IPS-15b (cell line): Measurements from ENCODE around the gene GREB1L.

Experiments used
- H3K27me3 ChIP-seq: one replicate; pipeline ENCODE4 v1.6.1; 2013; ENCODE audit warnings: low read length; ENCODE audit not compliant: control insufficient read depth, insufficient read depth
- H3K36me3 ChIP-seq: one replicate; pipeline ENCODE4 v1.6.1; 2013; ENCODE audit warnings: low read length; ENCODE audit not compliant: control insufficient read depth, insufficient read depth
- H3K4me1 ChIP-seq: one replicate; pipeline ENCODE4 v1.6.1; 2013; ENCODE audit warnings: mild to moderate bottlenecking, low read length; ENCODE audit not compliant: control insufficient read depth, insufficient read depth
- H3K4me3 ChIP-seq: one replicate; pipeline ENCODE4 v1.5.1; 2013; ENCODE audit warnings: low read depth, low read length
- H3K9ac ChIP-seq: one replicate; pipeline ENCODE4 v1.6.1; 2013; ENCODE audit warnings: low read depth, mild to moderate bottlenecking, low read length
- H3K9me3 ChIP-seq: one replicate; pipeline ENCODE4 v1.6.1; 2013; ENCODE audit warnings: mild to moderate bottlenecking, low read length; ENCODE audit not compliant: control insufficient read depth, insufficient read depth

The GREB1L gene

DNA sequence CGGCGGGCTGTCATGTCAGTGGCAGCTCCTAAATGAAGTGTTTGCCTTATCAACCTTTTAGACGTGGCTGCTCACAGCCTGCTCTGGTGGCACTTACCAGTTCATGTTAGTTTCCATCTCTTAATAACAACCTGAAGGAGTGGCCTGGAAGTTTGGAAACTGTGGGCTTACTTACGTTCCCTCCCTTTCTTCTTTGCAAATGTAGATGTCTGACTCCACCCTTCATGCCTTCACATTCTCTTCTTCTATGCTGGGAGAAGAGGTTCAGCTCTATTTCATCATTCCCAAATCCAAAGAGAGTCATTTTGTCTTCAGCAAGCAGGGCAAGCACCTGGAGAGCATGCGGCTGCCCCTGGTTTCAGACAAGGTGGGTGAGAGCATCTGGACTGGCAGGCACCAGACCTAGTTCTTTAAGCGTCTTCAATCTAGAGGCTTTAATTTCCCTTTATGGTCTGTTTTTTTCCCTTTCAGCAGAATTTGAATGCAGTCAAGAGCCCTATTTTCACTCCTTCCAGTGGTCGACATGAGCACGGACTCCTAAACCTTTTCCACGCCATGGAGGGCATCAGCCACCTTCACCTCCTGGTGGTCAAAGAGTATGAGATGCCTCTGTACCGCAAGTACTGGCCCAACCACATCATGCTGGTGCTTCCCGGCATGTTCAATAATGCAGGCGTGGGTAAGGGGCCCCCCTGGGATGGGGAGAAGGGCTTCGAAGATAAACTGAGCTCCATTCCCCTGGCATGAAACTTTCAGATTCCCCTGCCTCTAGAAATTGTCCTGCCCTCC is 266.1 kb downstream of the GREB1L start:
- Histone ChIP-seq H3K36me3 (no peaks in the 10 kb centered on the region), H3K4me1 (no peaks in the 10 kb centered on the region), H3K9ac (no peak overlapping the region), H3K9me3 (no peaks in the 10 kb centered on the region), H3K4me3 (no peak overlapping the region), H3K27me3 (no peaks in the 10 kb centered on the region)

DNA sequence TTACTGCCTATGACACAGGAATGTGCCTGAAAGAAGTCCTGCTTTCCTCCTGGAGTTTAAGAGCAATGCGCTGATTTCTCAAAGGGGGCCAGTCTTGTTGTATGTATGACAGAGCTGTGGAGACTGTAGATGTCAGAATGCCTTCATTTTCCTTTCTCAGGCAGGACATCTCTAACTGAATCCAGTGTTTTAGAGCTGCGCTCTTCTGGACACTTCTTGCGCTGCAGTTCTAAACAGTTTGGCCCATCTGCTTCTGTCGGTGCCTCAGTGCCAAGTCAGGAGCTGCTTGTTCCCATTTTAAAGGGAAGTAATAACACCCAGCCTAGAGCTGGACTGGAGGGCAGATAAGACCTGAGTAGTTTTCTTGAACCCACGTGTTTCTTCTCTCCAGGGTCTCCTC is 267.0 kb downstream of the GREB1L start:
- Histone ChIP-seq H3K4me1 (no peaks in the 10 kb centered on the region), H3K9me3 (no peaks in the 10 kb centered on the region), H3K4me3 (no peak overlapping the region), H3K27me3 (no peaks in the 10 kb centered on the region), H3K9ac (no peak overlapping the region), H3K36me3 (no peaks in the 10 kb centered on the region)

DNA sequence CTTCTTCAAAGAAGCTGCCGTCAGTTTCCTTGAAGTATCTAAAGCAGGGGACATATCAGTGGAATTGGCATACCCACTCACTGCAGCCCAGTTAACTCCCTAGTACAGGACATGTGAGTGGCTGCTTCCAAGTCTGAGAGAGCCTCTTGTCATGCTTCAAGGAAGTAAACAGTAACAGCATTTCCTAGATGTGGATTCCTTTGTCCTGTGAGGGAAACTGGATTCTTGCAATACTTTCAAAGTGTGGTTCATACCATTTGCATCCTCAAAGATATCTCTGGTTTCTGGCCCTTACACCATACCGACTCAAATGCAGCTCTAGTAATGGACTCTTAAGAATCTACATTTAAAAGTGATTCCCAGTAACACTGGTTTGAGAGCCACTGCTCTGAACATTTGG is 271.3 kb downstream of the GREB1L start:
- H3K4me1 ChIP-seq = no peaks in the 10 kb centered on the region
- no peaks in the 10 kb centered on the region for H3K9me3 ChIP-seq

DNA sequence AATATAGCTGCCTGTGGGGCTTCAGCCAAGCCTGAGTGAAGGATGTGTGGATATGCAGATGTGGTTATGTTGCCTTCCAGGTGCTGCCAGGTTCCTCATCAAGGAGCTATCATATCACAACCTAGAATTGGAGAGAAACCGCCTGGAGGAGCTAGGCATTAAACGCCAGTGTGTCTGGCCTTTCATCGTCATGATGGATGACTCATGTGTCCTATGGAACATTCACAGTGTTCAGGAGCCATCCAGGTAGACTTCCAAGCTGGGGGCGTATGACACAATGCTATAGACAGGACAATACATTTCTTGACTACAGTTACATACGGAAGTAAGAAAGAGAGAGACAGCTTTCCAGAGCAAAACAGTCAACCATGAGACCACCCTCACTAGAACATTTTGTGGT is 271.7 kb downstream of the GREB1L start:
- Histone ChIP-seq H3K36me3 (no peaks in the 10 kb centered on the region), H3K9ac (no peak overlapping the region), H3K27me3 (no peaks in the 10 kb centered on the region), H3K9me3 (no peaks in the 10 kb centered on the region), H3K4me3 (no peak overlapping the region), H3K4me1 (no peaks in the 10 kb centered on the region)

More for the DNA sequence above, 271.3 kb downstream of the GREB1L start:
- Histone ChIP-seq H3K27me3 (no peaks in the 10 kb centered on the region), H3K36me3 (no peaks in the 10 kb centered on the region), H3K4me3 (no peak overlapping the region), H3K9ac (no peak overlapping the region)

DNA sequence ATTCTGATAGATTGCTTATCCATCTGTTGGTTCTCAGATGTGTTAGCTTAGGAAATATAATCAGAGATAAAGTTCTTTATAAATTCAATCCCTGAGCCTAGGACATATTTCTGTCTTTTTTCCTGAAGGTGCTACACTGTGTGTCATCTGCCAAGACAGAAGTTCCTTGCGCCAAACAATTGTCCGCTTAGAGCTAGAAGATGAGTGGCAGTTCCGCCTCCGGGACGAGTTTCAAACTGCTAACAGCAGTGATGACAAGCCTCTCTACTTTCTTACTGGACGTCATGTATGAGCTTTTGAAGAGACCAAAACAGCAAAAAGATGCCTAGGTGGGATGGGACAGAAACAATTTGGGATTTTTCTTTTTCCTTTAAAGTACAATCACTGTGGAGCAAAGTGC is 280.5 kb downstream of the GREB1L start:
- H3K27me3 ChIP-seq = no peaks in the 10 kb centered on the region
- H3K4me3 ChIP-seq = no peak overlapping the region
- H3K36me3 ChIP-seq = peaks cover 6% of the 10 kb centered on the region
- no peak overlapping the region for H3K9ac ChIP-seq
- H3K4me1 ChIP-seq = no peaks in the 10 kb centered on the region
- H3K9me3 ChIP-seq = no peaks in the 10 kb centered on the region

DNA sequence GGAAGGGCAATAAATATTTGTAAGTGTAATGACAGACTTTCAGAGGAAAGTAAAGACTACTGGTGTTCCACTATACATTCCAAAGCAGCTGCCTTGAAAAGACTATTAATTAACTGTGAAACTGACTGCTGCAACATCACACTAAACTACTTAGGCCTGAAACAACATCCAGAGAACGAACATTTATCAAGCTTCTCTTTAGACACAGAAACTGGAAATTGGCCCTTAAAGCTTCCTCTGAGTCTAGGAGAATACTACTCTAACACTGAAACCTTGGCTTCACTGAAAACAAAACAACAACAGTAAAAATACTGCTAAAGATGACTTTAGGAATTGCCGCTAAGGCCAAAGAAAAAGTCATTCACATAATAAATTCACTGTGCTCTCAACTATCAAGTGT is 283.9 kb downstream of the GREB1L start:
- Histone ChIP-seq H3K36me3 (peaks cover 6% of the 10 kb centered on the region), H3K9me3 (no peaks in the 10 kb centered on the region), H3K4me3 (no peak overlapping the region), H3K9ac (no peak overlapping the region), H3K4me1 (no peaks in the 10 kb centered on the region), H3K27me3 (no peaks in the 10 kb centered on the region)

DNA sequence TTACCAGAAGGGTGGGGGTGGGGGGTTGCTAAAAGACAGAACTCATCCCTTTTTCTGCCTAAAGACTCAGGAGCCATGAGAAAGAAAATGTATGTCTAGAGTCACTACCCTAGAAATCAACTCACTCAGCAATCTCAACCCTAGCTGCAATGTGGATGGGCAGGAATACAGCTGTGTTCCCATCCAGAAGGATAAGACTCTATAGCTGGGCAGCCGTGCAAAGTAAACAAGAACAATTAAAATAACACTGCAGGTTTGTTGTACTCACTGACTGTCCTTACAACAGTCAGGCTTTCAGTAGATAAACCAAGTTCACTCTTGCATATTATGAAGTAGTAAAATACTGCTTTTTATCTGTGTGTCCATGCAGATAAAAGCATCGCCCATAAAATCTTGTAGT is 284.4 kb downstream of the GREB1L start:
- H3K36me3 ChIP-seq = peaks cover 6% of the 10 kb centered on the region

DNA sequence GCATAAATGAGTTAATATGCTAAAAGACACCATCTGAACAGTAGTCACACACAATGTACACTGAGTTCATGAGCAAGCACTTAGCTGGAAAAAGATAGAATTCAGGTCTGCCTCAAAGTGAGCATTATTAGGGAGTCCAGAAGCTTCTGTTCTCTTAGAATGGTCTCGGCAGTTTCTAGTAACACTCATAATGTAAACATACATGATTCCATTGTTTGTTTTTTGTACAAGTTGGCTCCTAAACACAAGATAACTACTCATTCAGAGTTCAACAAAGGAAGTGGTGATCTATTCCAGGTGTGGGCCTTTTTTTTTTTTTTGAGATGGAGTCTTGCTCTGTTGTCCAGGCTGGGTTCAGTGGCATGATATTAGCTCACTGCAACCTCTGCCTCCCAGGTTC is 292.3 kb downstream of the GREB1L start:
- Histone ChIP-seq H3K4me3 (no peak overlapping the region), H3K4me1 (no peaks in the 10 kb centered on the region), H3K36me3 (peaks cover 10% of the 10 kb centered on the region)

More for the DNA sequence above, 284.4 kb downstream of the GREB1L start:
- Histone ChIP-seq H3K9ac (no peak overlapping the region), H3K27me3 (no peaks in the 10 kb centered on the region), H3K4me3 (no peak overlapping the region), H3K9me3 (no peaks in the 10 kb centered on the region), H3K4me1 (no peaks in the 10 kb centered on the region)

DNA sequence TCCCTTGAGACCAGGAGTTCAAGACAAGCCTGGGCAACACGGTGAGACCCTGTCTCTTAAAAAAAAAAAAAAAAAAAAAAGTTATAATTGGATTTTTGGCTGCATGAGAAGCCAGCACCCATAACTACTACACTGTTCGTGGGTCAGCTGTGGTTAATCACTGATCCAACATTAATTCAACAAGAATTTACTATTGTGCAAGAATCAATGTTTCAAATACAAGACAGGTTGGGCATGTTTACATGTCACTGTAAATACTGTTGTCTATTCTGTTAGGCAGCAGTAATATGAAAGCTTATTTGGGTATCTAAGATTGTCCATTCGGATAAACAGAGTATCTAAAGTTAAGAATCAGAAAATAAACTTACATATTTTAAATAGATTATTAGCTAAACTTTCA is 296.2 kb downstream of the GREB1L start:
- Histone ChIP-seq H3K36me3 (peaks cover 10% of the 10 kb centered on the region), H3K4me1 (no peaks in the 10 kb centered on the region), H3K9ac (no peak overlapping the region), H3K9me3 (no peaks in the 10 kb centered on the region), H3K4me3 (no peak overlapping the region), H3K27me3 (no peaks in the 10 kb centered on the region)

More for the DNA sequence above, 292.3 kb downstream of the GREB1L start:
- no peaks in the 10 kb centered on the region for H3K9me3 ChIP-seq
- H3K27me3 ChIP-seq = no peaks in the 10 kb centered on the region
- no peak overlapping the region for H3K9ac ChIP-seq

DNA sequence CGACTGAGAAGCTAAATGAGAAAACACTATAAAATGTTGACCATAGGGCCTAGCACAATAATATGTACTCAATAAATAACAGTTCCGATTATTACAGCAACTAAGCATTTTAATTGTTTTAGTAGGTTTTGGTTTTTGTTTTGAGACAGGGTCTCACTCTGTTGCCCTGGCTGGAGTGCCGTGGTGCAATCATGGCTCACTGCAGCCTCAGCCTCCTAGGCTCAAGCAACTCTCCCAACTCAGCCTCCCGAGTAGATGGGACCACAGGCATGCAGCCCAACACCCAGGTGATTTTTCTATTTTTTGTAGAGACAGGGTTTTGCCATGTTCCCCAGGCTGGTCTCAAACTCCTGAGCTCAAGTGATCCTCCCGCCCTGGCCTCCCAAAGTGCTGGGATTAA is 304.4 kb downstream of the GREB1L start:
- Histone ChIP-seq H3K9me3 (no peaks in the 10 kb centered on the region), H3K9ac (no peak overlapping the region), H3K36me3 (no peaks in the 10 kb centered on the region), H3K27me3 (no peaks in the 10 kb centered on the region), H3K4me3 (no peak overlapping the region), H3K4me1 (no peaks in the 10 kb centered on the region)

DNA sequence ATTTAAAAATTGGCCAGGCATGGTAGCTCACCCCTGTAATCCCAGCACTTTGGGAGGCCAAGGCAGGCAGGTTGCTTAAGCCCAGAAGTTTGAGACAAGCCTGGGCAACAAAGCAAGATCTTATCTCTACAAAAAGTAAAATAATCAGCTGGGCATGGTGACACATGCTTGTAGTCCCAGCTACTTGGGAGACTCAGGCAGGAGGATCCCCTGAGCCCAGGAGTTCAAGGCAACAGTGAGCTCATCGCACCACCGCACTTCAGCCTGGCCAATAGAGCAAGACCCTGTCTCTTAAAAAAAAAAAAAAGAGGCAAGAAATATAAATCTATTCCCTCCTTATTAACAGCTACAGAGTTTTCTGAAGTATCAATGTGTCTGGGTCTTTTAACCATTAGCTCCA is 306.6 kb downstream of the GREB1L start:
- Histone ChIP-seq H3K36me3 (no peaks in the 10 kb centered on the region), H3K27me3 (no peaks in the 10 kb centered on the region), H3K4me3 (no peak overlapping the region), H3K4me1 (no peaks in the 10 kb centered on the region), H3K9ac (no peak overlapping the region), H3K9me3 (no peaks in the 10 kb centered on the region)

DNA sequence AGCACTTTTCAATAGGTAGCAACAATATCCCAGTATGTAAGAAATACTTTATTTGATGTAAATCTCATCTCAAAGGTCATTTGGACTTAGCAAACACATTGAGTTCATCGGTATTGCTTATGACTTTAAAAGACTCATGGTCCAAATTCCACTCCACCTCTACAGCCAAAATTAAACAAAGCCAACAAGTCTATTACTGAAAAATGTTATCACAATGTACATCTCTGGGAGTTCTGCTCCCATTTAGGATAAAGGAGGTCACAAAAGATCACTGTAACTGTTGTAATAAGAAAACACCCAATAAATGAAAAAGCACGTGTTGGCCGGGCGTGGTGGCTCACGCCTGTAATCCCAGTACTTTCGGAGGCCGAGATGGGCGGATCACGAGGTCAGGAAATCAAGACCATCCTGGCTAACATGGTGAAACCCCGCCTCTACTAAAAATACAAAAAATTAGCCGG is 308.5 kb downstream of the GREB1L start:
- Histone ChIP-seq H3K27me3 (no peaks in the 10 kb centered on the region), H3K4me1 (no peaks in the 10 kb centered on the region), H3K36me3 (no peaks in the 10 kb centered on the region), H3K9me3 (no peaks in the 10 kb centered on the region), H3K9ac (no peak overlapping the region), H3K4me3 (no peak overlapping the region)
